OCI-LY3 (cell line): Measurements from ENCODE around the gene STRIP1.

Experiments used
- CTCF ChIP-seq: fragments of 200-600, 300-600 bp; sonication (generic); IDR thresholded peaks from 2 replicates; pipeline ENCODE4 v1.5.1; 2014; ENCODE audit warnings: antibody characterized with exemption, low read length, low read depth
- EZH2phosphoT487 ChIP-seq: fragments of 200-600 bp; shearing (Covaris generic); IDR thresholded peaks from 2 replicates; pipeline ENCODE4 v1.6.1; 2018; ENCODE audit warnings: antibody characterized with exemption, mixed run types, low read depth

GRCh38 chr1:110070282-110070669, 35.9 kb downstream of the STRIP1 start:
- TF ChIP-seq CTCF = no peak
- no peak for TF ChIP-seq EZH2phosphoT487
